Mesodermal cell (in vitro differentiated cells): ENCODE measurements around the gene MYH13.
A peak's percentile ranks its signal among the peaks of the same experiment; 100 is the strongest.

Experiments used
- H3K27ac ChIP-seq: 2 replicates; pipeline ENCODE4 v1.7.0; 2013; ENCODE audit warnings: mild to moderate bottlenecking, low read depth, low read length, moderate library complexity; ENCODE audit not compliant: severe bottlenecking
- H3K36me3 ChIP-seq: 2 replicates; pipeline ENCODE4 v1.7.1; 2013; ENCODE audit warnings: mild to moderate bottlenecking, low read length, moderate library complexity; ENCODE audit not compliant: control insufficient read depth, insufficient read depth
- H3K4me1 ChIP-seq: one replicate; pipeline ENCODE4 v1.7.1; 2013; ENCODE audit warnings: mild to moderate bottlenecking, low read length; ENCODE audit not compliant: insufficient read depth, control insufficient read depth, poor library complexity, severe bottlenecking
- H3K4me3 ChIP-seq: 2 replicates; pipeline ENCODE4 v1.7.0; 2013; ENCODE audit warnings: low read length, control low read depth, mild to moderate bottlenecking; ENCODE audit not compliant: insufficient read depth, poor library complexity, severe bottlenecking; ENCODE audit errors: extremely low read depth
- H3K9me3 ChIP-seq: 2 replicates; pipeline ENCODE4 v1.7.1; 2013; ENCODE audit warnings: mild to moderate bottlenecking, low read length, moderate library complexity; ENCODE audit not compliant: control insufficient read depth
- WGBS, 2 experiments: methylation state at CpG; one replicate each; pipeline ENCODE4 v1.1.5; 2013; ENCODE audit warnings: missing lambda C conversion rate in 2 of 2; ENCODE audit not compliant: insufficient coverage in 2 of 2; 5-methylcytosine and 5-hydroxymethylcytosine counted together

MYH13 gene

GRCh38 chr17:10323812-10324610 is 48.8 kb downstream of the MYH13 start:
- no peak overlapping the region for H3K27ac ChIP-seq
- WGBS, 2 experiments = 74 to 91% methylated on average over 9 to 10 of the region's 11 CpGs

GRCh38 chr17:10318535-10318934 is 54.3 kb downstream of the MYH13 start:
- Histone ChIP-seq H3K9me3 (no peaks in the 10 kb centered on the region), H3K36me3 (no peaks in the 10 kb centered on the region), H3K27ac (no peak overlapping the region), H3K4me1 (peaks cover 2% of the 10 kb centered on the region), H3K4me3 (no peak overlapping the region)
- 75 to 76% methylated on average over 9 of the region's 9 CpGs for WGBS, 2 experiments

More at GRCh38 chr17:10323812-10324610, 48.8 kb downstream of the MYH13 start:
- Histone ChIP-seq H3K9me3 (no peaks in the 10 kb centered on the region), H3K36me3 (no peaks in the 10 kb centered on the region), H3K4me3 (no peak overlapping the region), H3K4me1 (no peaks in the 10 kb centered on the region)

GRCh38 chr17:10317543-10317834 is 55.3 kb downstream of the MYH13 start:
- Histone ChIP-seq H3K4me3 (no peak overlapping the region), H3K36me3 (no peaks in the 10 kb centered on the region), H3K27ac (no peak overlapping the region), H3K9me3 (no peaks in the 10 kb centered on the region), H3K4me1 (peaks cover 2% of the 10 kb centered on the region)
- 92% methylated on average over 5 of the region's 5 CpGs for WGBS, 2 experiments

- Histone ChIP-seq H3K27ac (no peak overlapping the region), H3K4me1 (peaks cover 2% of the 10 kb centered on the region), H3K36me3 (no peaks in the 10 kb centered on the region), H3K9me3 (no peaks in the 10 kb centered on the region), H3K4me3 (no peak overlapping the region)
- 84 to 86% methylated on average over 15 of the region's 19 CpGs for WGBS, 2 experiments
Measured at GRCh38 chr17:10316801-10317542, 55.8 kb downstream of the MYH13 start.

GRCh38 chr17:10314329-10314728 is 58.5 kb downstream of the MYH13 start:
- 63 to 96% methylated on average over 3 to 4 of the region's 5 CpGs for WGBS, 2 experiments
- no peak overlapping the region for H3K27ac ChIP-seq

GRCh38 chr17:10313037-10313672 is 59.7 kb downstream of the MYH13 start:
- H3K4me3 ChIP-seq = no peak overlapping the region
- no peaks in the 10 kb centered on the region for H3K36me3 ChIP-seq
- H3K27ac ChIP-seq = no peak overlapping the region
- H3K4me1 ChIP-seq = peaks cover 2% of the 10 kb centered on the region
- WGBS, 2 experiments = 85 to 90% methylated on average over 17 of the region's 17 CpGs
- no peaks in the 10 kb centered on the region for H3K9me3 ChIP-seq

More at GRCh38 chr17:10314329-10314728, 58.5 kb downstream of the MYH13 start:
- H3K9me3 ChIP-seq = no peaks in the 10 kb centered on the region
- no peak overlapping the region for H3K4me3 ChIP-seq
- H3K36me3 ChIP-seq = no peaks in the 10 kb centered on the region
- peaks cover 2% of the 10 kb centered on the region for H3K4me1 ChIP-seq

GRCh38 chr17:10311131-10311530 is 61.7 kb downstream of the MYH13 start:
- Histone ChIP-seq H3K4me3 (no peak overlapping the region), H3K36me3 (no peaks in the 10 kb centered on the region), H3K4me1 (no peaks in the 10 kb centered on the region), H3K9me3 (no peaks in the 10 kb centered on the region), H3K27ac (no peak overlapping the region)
- 63 to 70% methylated on average over 4 of the region's 6 CpGs for WGBS, 2 experiments

- Histone ChIP-seq H3K4me3 (no peak overlapping the region), H3K27ac (no peak overlapping the region), H3K36me3 (no peaks in the 10 kb centered on the region), H3K4me1 (no peaks in the 10 kb centered on the region), H3K9me3 (no peaks in the 10 kb centered on the region)
- 95 to 97% methylated on average over 38 to 42 of the region's 44 CpGs for WGBS, 2 experiments
Measured at GRCh38 chr17:10309003-10309974, 63.5 kb downstream of the MYH13 start.

GRCh38 chr17:10306585-10306984 is 66.2 kb downstream of the MYH13 start:
- no peaks in the 10 kb centered on the region for H3K36me3 ChIP-seq
- WGBS, 2 experiments = 94 to 98% methylated on average over 5 of the region's 5 CpGs

GRCh38 chr17:10305398-10305797 is 67.4 kb downstream of the MYH13 start:
- Histone ChIP-seq H3K36me3 (no peaks in the 10 kb centered on the region), H3K27ac (peak overlapping the region; percentile 2), H3K9me3 (no peaks in the 10 kb centered on the region), H3K4me1 (no peaks in the 10 kb centered on the region), H3K4me3 (no peak overlapping the region)
- no CpG with 5 or more reads among the region's 3 CpGs for WGBS, 2 experiments

More at GRCh38 chr17:10306585-10306984, 66.2 kb downstream of the MYH13 start:
- Histone ChIP-seq H3K4me1 (no peaks in the 10 kb centered on the region), H3K4me3 (no peak overlapping the region), H3K27ac (no peak overlapping the region), H3K9me3 (no peaks in the 10 kb centered on the region)
